Esophagus squamous epithelium (tissue), 4 donors: ENCODE results near the gene GSC.

Source experiments
- CTCF ChIP-seq, 6 experiments: fragments of 450-650 bp in 4 of 6; fragments of 200-600 bp in 2 of 6; sonication (generic) in 2 of 6; IDR thresholded peaks; one replicate each; pipeline ENCODE4 v1.5.1; 2016 to 2019; ENCODE audit warnings: antibody characterized with exemption in 6 of 6, mild to moderate bottlenecking in 4 of 6, moderate library complexity in 4 of 6
- POLR2A ChIP-seq, 4 donors: fragments of 450-650 bp; IDR thresholded peaks; one replicate each; pipeline ENCODE4 v1.6.1; 2017; ENCODE audit warnings: antibody characterized with exemption in 4 of 4, mild to moderate bottlenecking in 4 of 4, moderate library complexity in 3 of 4

GRCh38 chr14:94728950-94729349 is 41.0 kb downstream of the GSC start:
- no peak for TF ChIP-seq POLR2A (IDR thresholded peaks at IDR 0.05)
- TF ChIP-seq CTCF (IDR thresholded peaks at IDR 0.05): no peak
